GM12878 (cell line): ENCODE data around the gene PLA2G3. TPM values are rescaled to one million over a fixed set of nuclear protein-coding genes. Genes with fewer than 3 reads are reported as not detected.

Experiments used
- ATAC-seq: fragments of 200-7000 bp; cut with Tn5 transposase; 3 replicates; pipeline ENCODE4 v1.9.1; 2020; ENCODE audit warnings: mild to moderate bottlenecking, moderate library complexity
- BruUV-seq: library from RNA; stranded (reverse); fragments of 400-500 nt; replicated peaks from 2 replicates; lab custom pipeline; 2021; lab: Mats Ljungman, UMichigan
- CTCF ChIA-PET: fragments of 300-600 bp; sonication (Branson Sonifier 250); formaldehyde crosslinking; extraction: SDS; loops from one replicate; lab custom pipeline; 2021; ENCODE audit warnings: inconsistent platforms; lab: Yijun Ruan, JAX
- POLR2A ChIA-PET: fragments of 350-600 bp; formaldehyde crosslinking; extraction: SDS; loops from one replicate; lab custom pipeline; 2021; ENCODE audit warnings: inconsistent platforms; lab: Charles Lee
- RAD21 ChIA-PET: fragments of 300-600 bp; sonication (Branson Sonifier 250); formaldehyde crosslinking; loops from one replicate; lab custom pipeline; 2023; ENCODE audit warnings: antibody characterized with exemption; ENCODE audit not compliant: unreplicated experiment; lab: Charles Lee
- SMC1A ChIA-PET: fragments of 300-600 bp; sonication (Branson Sonifier 250); formaldehyde crosslinking; loops from one replicate; lab custom pipeline; 2023; ENCODE audit not compliant: unreplicated experiment, uncharacterized antibody; lab: Charles Lee
- DNase-seq: peaks from one replicate; pipeline ENCODE4 v3.0.0-alpha.2; 2011; ENCODE audit warnings: low read depth, low spot score
- FAIRE-seq: peaks from 3 replicates; lab custom pipeline; 2011; peaks lifted over from hg19 to GRCh38; lab: Jason Lieb, UNC
- H2AFZ ChIP-seq: 2 replicates; pipeline ENCODE4 v1.6.0; 2011; ENCODE audit warnings: low read depth, low read length, control low read depth; ENCODE audit not compliant: control insufficient read depth
- H3K27ac ChIP-seq: 2 replicates; pipeline ENCODE4 v1.5.1; 2011; ENCODE audit warnings: control low read depth; ENCODE audit not compliant: control insufficient read depth, insufficient read depth
- H3K27me3 ChIP-seq, 2 experiments: replicated peaks in 1 of 2; 2 replicates each; pipeline versions ENCODE4 v1.6.0 to v1.6.1; 2011; ENCODE audit warnings: low read length in 1 of 2; ENCODE audit not compliant: control insufficient read depth in 2 of 2, insufficient read depth in 2 of 2
- H3K36me3 ChIP-seq, 2 experiments: 2 replicates each; pipeline ENCODE4 v1.5.1; 2011; ENCODE audit warnings: low read length in 1 of 2; ENCODE audit not compliant: control insufficient read depth in 2 of 2, insufficient read depth in 2 of 2
- H3K4me1 ChIP-seq: 2 replicates; pipeline ENCODE4 v1.6.1; 2011; ENCODE audit warnings: mild to moderate bottlenecking, low read length, moderate library complexity, mixed read lengths; ENCODE audit not compliant: control insufficient read depth, insufficient read depth
- H3K4me2 ChIP-seq: 2 replicates; pipeline ENCODE4 v1.6.0; 2011; ENCODE audit warnings: control low read depth; ENCODE audit not compliant: control insufficient read depth, insufficient read depth
- H3K4me3 ChIP-seq: fragments of 200-600 bp; sonication (generic); 2 replicates; pipeline ENCODE4 v1.5.1; 2016
- H3K79me2 ChIP-seq: 2 replicates; pipeline ENCODE4 v1.6.0; 2011; ENCODE audit warnings: low read length; ENCODE audit not compliant: control insufficient read depth, insufficient read depth
- H3K9ac ChIP-seq: 2 replicates; pipeline ENCODE4 v1.8.0; 2011; ENCODE audit warnings: low read length, control low read depth, mixed read lengths; ENCODE audit not compliant: control insufficient read depth, insufficient read depth
- H3K9me3 ChIP-seq: replicated peaks from 3 replicates; pipeline ENCODE4 v1.5.1; 2011; ENCODE audit warnings: mild to moderate bottlenecking, low read length; ENCODE audit not compliant: control insufficient read depth, insufficient read depth
- H4K20me1 ChIP-seq: 2 replicates; pipeline ENCODE4 v1.6.0; 2011; ENCODE audit not compliant: control insufficient read depth, insufficient read depth
- CREM ChIP-seq: IDR thresholded peaks from 2 replicates; pipeline ENCODE4 v1.6.1; 2014; ENCODE audit warnings: antibody characterized with exemption, low read depth
- HDGF ChIP-seq: fragments of 450-650 bp; IDR thresholded peaks from 2 replicates; pipeline ENCODE4 v1.6.1; 2016; ENCODE audit warnings: antibody characterized with exemption
- NBN ChIP-seq: fragments of 450-650 bp; IDR thresholded peaks from 2 replicates; pipeline ENCODE4 v1.6.1; 2016
- NR2C2 ChIP-seq: IDR thresholded peaks from 2 replicates; pipeline ENCODE4 v1.6.1; 2011; ENCODE audit warnings: borderline replicate concordance, low read depth; ENCODE audit not compliant: control insufficient read depth, insufficient read length
- POLR2A ChIP-seq: IDR thresholded peaks from 2 replicates; pipeline ENCODE4 v1.6.1; 2011; ENCODE audit warnings: low read depth, mild to moderate bottlenecking, low read length
- RFX5 ChIP-seq: IDR thresholded peaks from 2 replicates; pipeline ENCODE4 v1.6.1; 2011; ENCODE audit warnings: low read depth, low read length, improper control_type of control experiment
- SIX5 ChIP-seq: IDR thresholded peaks from 2 replicates; pipeline ENCODE4 v1.6.1; 2011; ENCODE audit warnings: mild to moderate bottlenecking, low read depth, low read length, moderate library complexity; ENCODE audit not compliant: severe bottlenecking
- SMC3 ChIP-seq: IDR thresholded peaks from 2 replicates; pipeline ENCODE4 v1.6.1; 2011; ENCODE audit warnings: low read length, improper control_type of control experiment, borderline replicate concordance
- TCF7 ChIP-seq: IDR thresholded peaks from 2 replicates; pipeline ENCODE4 v1.6.1; 2014; ENCODE audit warnings: antibody characterized with exemption, borderline replicate concordance
- WGBS: methylation state at CpG from one replicate; pipeline ENCODE4 v1.1.6; 2016; ENCODE audit warnings: low lambda C conversion rate; ENCODE audit not compliant: insufficient replicate concordance, insufficient coverage; ENCODE audit errors: missing lambda C conversion rate; 5-methylcytosine and 5-hydroxymethylcytosine counted together
- in situ Hi-C: fragments of 300-500 bp; cut with MboI; formaldehyde crosslinking; loops from 9 replicates; pipeline ENCODE4 v1.14.3; 2018; ENCODE audit warnings: mixed read lengths
- intact Hi-C: fragments of 100-400 bp; cut with micrococcal nuclease; formaldehyde crosslinking; loops from one replicate; pipeline ENCODE4 v1.14.2; 2022; ENCODE audit not compliant: unreplicated experiment
- polyA plus RNA-seq, 11 experiments: library from polyadenylated mRNA; depleted of rRNA in 4 of 11; unstranded in 6 of 11; stranded (reverse) in 5 of 11; fragments of >200 nt; fragmentation: Nextera tagmentation in 4 of 11; fragmentation: Illumina TruSeq in 1 of 11; extraction: Ambion mirVana in 4 of 11; extraction: Trizol in 1 of 11; gene quantifications; 1 replicate in 1 of 11; 2 replicates in 10 of 11; pipeline versions ENCODE4 v1.2.1 to v1.2.3, GENCODE V29; 2011 to 2016; ENCODE audit warnings: inconsistent platforms in 2 of 11, missing spikeins in 2 of 11, low read depth in 1 of 11
- total RNA-seq, 4 experiments: library from RNA; depleted of rRNA in 3 of 4; stranded (reverse); fragments of >200 nt in 3 of 4; fragmentation: Illumina TruSeq in 1 of 4; extraction: Trizol in 1 of 4; gene quantifications; 2 replicates each; pipeline versions ENCODE4 v1.2.1 to v1.2.3, GENCODE V29; 2013 to 2021
- TF ChIP-seq, protein P1 (sequence below): IDR thresholded peaks from 2 replicates; pipeline ENCODE4 v1.6.1; 2011; ENCODE audit warnings: borderline replicate concordance, low read depth, mild to moderate bottlenecking, moderate library complexity, mixed read lengths, low read length; ENCODE audit not compliant: insufficient read depth; ENCODE audit errors: extremely low read length
- TF ChIP-seq, protein P2 (sequence below), 3 experiments: IDR thresholded peaks in 2 of 3; conservative IDR thresholded peaks in 1 of 3; 2 replicates each; pipeline ENCODE4 v1.5.1; 2011; ENCODE audit warnings: low read depth in 3 of 3, low read length in 3 of 3, mild to moderate bottlenecking in 3 of 3, control low read depth in 2 of 3, moderate library complexity in 2 of 3, inconsistent platforms in 1 of 3, mixed read lengths in 1 of 3; ENCODE audit not compliant: control insufficient read depth in 2 of 3, insufficient read depth in 1 of 3; ENCODE audit errors: extremely low read depth in 1 of 3

Gene PLA2G3
- total and polyA plus RNA-seq, 10 of the 15 experiments (the other 5 are each of a cell fraction or from before 2014, with no cell fraction given), result 0.04 TPM; not detected in 9

GRCh38 chr22:31091106-31091975, 49.0 kb downstream of the PLA2G3 start:
- Histone ChIP-seq H3K27ac (no peak overlapping the region), H3K9ac (no peak overlapping the region), H3K4me3 (no peak overlapping the region), H3K4me2 (no peak overlapping the region), H3K27me3 (no peaks in the 10 kb centered on the region), H4K20me1 (no peaks in the 10 kb centered on the region), H3K9me3 (no peaks in the 10 kb centered on the region), H3K79me2 (no peaks in the 10 kb centered on the region), H2AFZ (no peak overlapping the region), H3K36me3 (peaks cover 0 to 10% of the 10 kb centered on the region in 2 experiments; a peak in 3 of 4 replicates), H3K4me1 (no peaks in the 10 kb centered on the region; the same call in 1 of the 2 replicates)
- FAIRE-seq (no peak), DNase-seq (no peak), ATAC-seq (no peak)
- ChIA-PET CTCF (interaction anchor here (2.6 kb wide), 1 partner anchor 17 kb away, joined by 7 read pairs; the partner anchor contains the start of gene SELENOM), POLR2A (no interaction called here), SMC1A (no interaction called here), RAD21 (no interaction called here)
- WGBS, result 79% methylated on average over 28 of the region's 29 CpGs
- TF ChIP-seq, protein P1, sequence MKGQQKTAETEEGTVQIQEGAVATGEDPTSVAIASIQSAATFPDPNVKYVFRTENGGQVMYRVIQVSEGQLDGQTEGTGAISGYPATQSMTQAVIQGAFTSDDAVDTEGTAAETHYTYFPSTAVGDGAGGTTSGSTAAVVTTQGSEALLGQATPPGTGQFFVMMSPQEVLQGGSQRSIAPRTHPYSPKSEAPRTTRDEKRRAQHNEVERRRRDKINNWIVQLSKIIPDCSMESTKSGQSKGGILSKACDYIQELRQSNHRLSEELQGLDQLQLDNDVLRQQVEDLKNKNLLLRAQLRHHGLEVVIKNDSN, result no peak
- no TSS peak for BruUV-seq
- intact Hi-C loops, result no loop called here
- in situ Hi-C loops, result no loop called here

DNA sequence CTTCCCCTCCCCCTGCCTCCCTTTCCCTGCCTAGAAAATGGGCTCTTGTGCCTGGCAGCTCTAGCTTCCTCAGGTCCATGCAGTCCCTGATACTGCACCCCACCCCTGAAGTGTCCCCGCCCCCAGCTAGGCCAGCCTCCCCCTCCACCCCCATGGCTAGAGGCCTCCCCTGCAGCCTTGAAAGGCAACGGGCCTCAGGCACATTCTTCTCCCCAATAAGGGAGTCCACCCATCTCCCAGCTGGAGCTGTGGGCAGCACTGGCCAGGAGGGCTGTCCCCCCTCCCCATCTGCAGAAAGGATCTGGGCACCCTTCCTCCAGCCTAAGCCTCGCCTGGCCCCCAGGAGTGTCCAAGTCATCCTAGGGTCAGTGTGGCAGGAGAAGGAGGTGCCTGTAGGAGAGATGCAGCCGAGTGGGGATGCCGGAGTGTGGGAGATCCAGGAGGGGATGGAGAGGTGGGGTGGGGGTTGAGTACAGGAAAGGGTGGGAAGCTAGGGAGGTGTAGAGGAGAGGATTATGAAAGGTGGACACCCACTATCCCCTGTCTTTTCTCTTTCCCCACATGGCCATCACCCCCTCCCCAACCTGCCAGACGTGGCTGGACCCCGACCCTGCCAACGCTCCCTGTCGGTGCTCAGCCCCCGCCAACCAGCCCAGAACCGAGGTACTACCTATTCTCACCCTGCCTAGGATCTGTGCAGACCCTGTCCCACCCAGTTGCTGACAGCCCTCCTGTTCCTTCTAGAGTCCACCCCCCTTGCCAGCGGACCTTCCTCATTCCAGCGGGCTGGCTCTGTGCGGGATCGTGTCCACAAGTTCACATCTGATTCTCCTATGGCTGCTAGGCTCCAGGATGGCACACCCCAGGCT, 49.9 kb downstream of the PLA2G3 start:
- H3K9ac ChIP-seq, result no peak overlapping the region
- FAIRE-seq, result no peak
- H3K4me1 ChIP-seq, result peaks cover 3% of the 10 kb centered on the region
- H2AFZ ChIP-seq, result no peak overlapping the region
- no peak overlapping the region for H3K4me3 ChIP-seq
- ChIA-PET CTCF (interaction anchor here (1.7 kb wide), 1 partner anchor 223 kb away, joined by 5 read pairs; no protein-coding TSS in a partner anchor), RAD21 (no interaction called here), POLR2A (no interaction called here), SMC1A (no interaction called here)
- intact Hi-C loops (no loop called here), in situ Hi-C loops (no loop called here)
- H3K36me3 ChIP-seq, result peaks cover 0 to 10% of the 10 kb centered on the region in 2 experiments; a peak in 2 of 4 replicates
- H3K27me3 ChIP-seq, result no peaks in the 10 kb centered on the region
- DNase-seq, result no peak
- no TSS peak for BruUV-seq
- no peak overlapping the region for H3K27ac ChIP-seq
- no peaks in the 10 kb centered on the region; the same call in 1 of the 2 replicates for H3K79me2 ChIP-seq
- H3K9me3 ChIP-seq, result no peaks in the 10 kb centered on the region
- H3K4me2 ChIP-seq, result no peak overlapping the region
- 84% methylated on average over 14 of the region's 15 CpGs for WGBS
- ATAC-seq, result no peak
- no peaks in the 10 kb centered on the region for H4K20me1 ChIP-seq
- no peak for TF ChIP-seq TCF7
- TF ChIP-seq RFX5, result no peak
- no peak for TF ChIP-seq NR2C2
- TF ChIP-seq SMC3, result no peak
- no peak for TF ChIP-seq HDGF
- TF ChIP-seq, protein P2, sequence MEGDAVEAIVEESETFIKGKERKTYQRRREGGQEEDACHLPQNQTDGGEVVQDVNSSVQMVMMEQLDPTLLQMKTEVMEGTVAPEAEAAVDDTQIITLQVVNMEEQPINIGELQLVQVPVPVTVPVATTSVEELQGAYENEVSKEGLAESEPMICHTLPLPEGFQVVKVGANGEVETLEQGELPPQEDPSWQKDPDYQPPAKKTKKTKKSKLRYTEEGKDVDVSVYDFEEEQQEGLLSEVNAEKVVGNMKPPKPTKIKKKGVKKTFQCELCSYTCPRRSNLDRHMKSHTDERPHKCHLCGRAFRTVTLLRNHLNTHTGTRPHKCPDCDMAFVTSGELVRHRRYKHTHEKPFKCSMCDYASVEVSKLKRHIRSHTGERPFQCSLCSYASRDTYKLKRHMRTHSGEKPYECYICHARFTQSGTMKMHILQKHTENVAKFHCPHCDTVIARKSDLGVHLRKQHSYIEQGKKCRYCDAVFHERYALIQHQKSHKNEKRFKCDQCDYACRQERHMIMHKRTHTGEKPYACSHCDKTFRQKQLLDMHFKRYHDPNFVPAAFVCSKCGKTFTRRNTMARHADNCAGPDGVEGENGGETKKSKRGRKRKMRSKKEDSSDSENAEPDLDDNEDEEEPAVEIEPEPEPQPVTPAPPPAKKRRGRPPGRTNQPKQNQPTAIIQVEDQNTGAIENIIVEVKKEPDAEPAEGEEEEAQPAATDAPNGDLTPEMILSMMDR (IDR thresholded peaks at IDR 0.05 in 2 of 3, conservative IDR thresholded peaks at IDR 0.05 in 1 of 3; ENCODE audit: control insufficient read depth in 2 of 3, extremely low read depth in 1 of 3, insufficient read depth in 1 of 3, low read depth in 3 of 3, low read length in 3 of 3), result no peak
- TF ChIP-seq NBN, result no peak
- TF ChIP-seq SIX5, result no peak
- no peak for TF ChIP-seq CREM
- no peak for TF ChIP-seq POLR2A
- TF ChIP-seq, protein P1, result no peak
